H9 (cell line): Measurements from ENCODE around the gene MUC22. TPM values are rescaled to one million over a fixed set of nuclear protein-coding genes. Genes with fewer than 3 reads are reported as not detected.

Source experiments
- DNase-seq: peaks from one replicate; pipeline ENCODE4 v3.0.0-alpha.2; 2017
- H2AFZ ChIP-seq: one replicate; pipeline ENCODE4 v1.6.1; 2013; ENCODE audit warnings: mild to moderate bottlenecking, low read length, control low read depth, moderate library complexity
- H2AK5ac ChIP-seq: 2 replicates; pipeline ENCODE4 v1.6.1; 2013; ENCODE audit warnings: low read length, control low read depth, mixed read lengths; ENCODE audit not compliant: insufficient read length
- H2BK120ac ChIP-seq: one replicate; pipeline ENCODE4 v1.6.1; 2013; ENCODE audit warnings: low read depth, mild to moderate bottlenecking, low read length, control low read depth, inconsistent platforms; ENCODE audit not compliant: poor library complexity, severe bottlenecking
- H2BK12ac ChIP-seq: 2 replicates; pipeline ENCODE4 v1.6.1; 2013; ENCODE audit warnings: low read length, control low read depth, mixed read lengths, low read depth; ENCODE audit not compliant: insufficient read length
- H2BK15ac ChIP-seq: 2 replicates; pipeline ENCODE4 v1.6.1; 2013; ENCODE audit warnings: low read depth, low read length, control low read depth
- H2BK20ac ChIP-seq: one replicate; pipeline ENCODE4 v1.6.1; 2013; ENCODE audit warnings: low read depth, mild to moderate bottlenecking, low read length, control low read depth, inconsistent platforms; ENCODE audit not compliant: poor library complexity, severe bottlenecking
- H2BK5ac ChIP-seq: 2 replicates; pipeline ENCODE4 v1.6.1; 2013; ENCODE audit warnings: low read length, control low read depth, mixed read lengths; ENCODE audit not compliant: insufficient read length
- H3K14ac ChIP-seq: 2 replicates; pipeline ENCODE4 v1.6.1; 2013; ENCODE audit warnings: low read length, control low read depth; ENCODE audit not compliant: insufficient read depth
- H3K18ac ChIP-seq: 2 replicates; pipeline ENCODE4 v1.6.1; 2013; ENCODE audit warnings: low read depth, mild to moderate bottlenecking, mixed read lengths, low read length, control low read depth; ENCODE audit not compliant: insufficient read length
- H3K23ac ChIP-seq: 2 replicates; pipeline ENCODE4 v1.6.1; 2013; ENCODE audit warnings: low read length, control low read depth, mixed read lengths, low read depth; ENCODE audit not compliant: insufficient read length
- H3K23me2 ChIP-seq: 2 replicates; pipeline ENCODE4 v1.6.1; 2013; ENCODE audit warnings: low read depth, mild to moderate bottlenecking, mixed read lengths, low read length, control low read depth; ENCODE audit not compliant: insufficient read length, poor library complexity, severe bottlenecking
- H3K27ac ChIP-seq: 2 replicates; pipeline ENCODE4 v1.5.1; 2013; ENCODE audit warnings: low read length, control low read depth, mixed read lengths, low read depth; ENCODE audit not compliant: insufficient read length
- H3K27me3 ChIP-seq: 2 replicates; pipeline ENCODE4 v1.6.1; 2013; ENCODE audit warnings: low read length, control low read depth, inconsistent platforms; ENCODE audit not compliant: insufficient read depth
- H3K4ac ChIP-seq: 2 replicates; pipeline ENCODE4 v1.6.1; 2013; ENCODE audit warnings: low read depth, mild to moderate bottlenecking, control low read depth, inconsistent platforms, low read length, moderate library complexity
- H3K4me1 ChIP-seq: 2 replicates; pipeline ENCODE4 v1.6.1; 2013; ENCODE audit warnings: low read length, control low read depth, inconsistent platforms; ENCODE audit not compliant: insufficient read depth
- H3K4me2 ChIP-seq: 2 replicates; pipeline ENCODE4 v1.6.1; 2013; ENCODE audit warnings: low read length, control low read depth, mixed read lengths; ENCODE audit not compliant: insufficient read length, insufficient read depth
- H3K56ac ChIP-seq: 2 replicates; pipeline ENCODE4 v1.6.1; 2013; ENCODE audit warnings: low read depth, mild to moderate bottlenecking, mixed read lengths, low read length, control low read depth; ENCODE audit not compliant: insufficient read length
- H3K79me1 ChIP-seq: 2 replicates; pipeline ENCODE4 v1.6.1; 2013; ENCODE audit warnings: low read depth, mild to moderate bottlenecking, moderate library complexity, low read length, control low read depth, inconsistent platforms; ENCODE audit not compliant: insufficient read depth, poor library complexity, severe bottlenecking
- H3K79me2 ChIP-seq: 2 replicates; pipeline ENCODE4 v1.6.1; 2013; ENCODE audit warnings: low read length, control low read depth, inconsistent platforms; ENCODE audit not compliant: insufficient read depth
- H3K9ac ChIP-seq: 2 replicates; pipeline ENCODE4 v1.6.1; 2013; ENCODE audit warnings: low read length, control low read depth, mixed read lengths; ENCODE audit not compliant: insufficient read length; ENCODE audit errors: extremely low read depth
- H3K9me3 ChIP-seq: one replicate; pipeline ENCODE4 v1.6.1; 2013; ENCODE audit warnings: low read depth, low read length, inconsistent platforms; ENCODE audit not compliant: control insufficient read depth
- H3T11ph ChIP-seq: one replicate; pipeline ENCODE4 v1.6.1; 2013; ENCODE audit warnings: mild to moderate bottlenecking, low read length, control low read depth, inconsistent platforms
- H4K20me1 ChIP-seq: one replicate; pipeline ENCODE4 v1.6.1; 2013; ENCODE audit not compliant: control insufficient read depth, insufficient read length, insufficient read depth
- H4K5ac ChIP-seq: 2 replicates; pipeline ENCODE4 v1.6.1; 2013; ENCODE audit warnings: low read depth, mild to moderate bottlenecking, mixed read lengths, low read length, control low read depth; ENCODE audit not compliant: insufficient read length
- H4K8ac ChIP-seq: replicated peaks from 2 replicates; pipeline ENCODE4 v1.6.1; 2013; ENCODE audit warnings: low read length, control low read depth, mixed read lengths, low read depth; ENCODE audit not compliant: insufficient read length
- H4K91ac ChIP-seq: 2 replicates; pipeline ENCODE4 v1.6.1; 2013; ENCODE audit warnings: low read depth, mild to moderate bottlenecking, moderate library complexity, mixed read lengths, low read length, control low read depth; ENCODE audit not compliant: insufficient read length
- H3K27ac Mint-ChIP-seq, 3 experiments: 2 replicates in 2 of 3; 3 replicates in 1 of 3; pipeline ENCODE4 v1.8.0; 2020 to 2021; ENCODE audit warnings: mixed read lengths in 3 of 3, mild to moderate bottlenecking in 1 of 3, moderate library complexity in 1 of 3
- H3K27me3 Mint-ChIP-seq: 2 replicates; pipeline ENCODE4 v1.8.0; 2021; ENCODE audit warnings: low read depth, mild to moderate bottlenecking, moderate library complexity, mixed read lengths
- H3K36me3 Mint-ChIP-seq, 3 experiments: 2 replicates in 2 of 3; 3 replicates in 1 of 3; pipeline ENCODE4 v1.8.0; 2020 to 2021; ENCODE audit warnings: low read depth in 3 of 3, mixed read lengths in 3 of 3; ENCODE audit not compliant: insufficient read depth in 1 of 3
- H3K4me1 Mint-ChIP-seq, 2 experiments: 2 replicates each; pipeline ENCODE4 v1.8.0; 2020; ENCODE audit warnings: mixed read lengths in 2 of 2
- H3K4me3 Mint-ChIP-seq, 2 experiments: 2 replicates in 1 of 2; 3 replicates in 1 of 2; pipeline ENCODE4 v1.8.0; 2020 to 2021; ENCODE audit warnings: mild to moderate bottlenecking in 2 of 2, mixed read lengths in 2 of 2, moderate library complexity in 1 of 2
- H3K9me3 Mint-ChIP-seq, 2 experiments: 2 replicates in 1 of 2; 3 replicates in 1 of 2; pipeline ENCODE4 v1.8.0; 2020; ENCODE audit warnings: mild to moderate bottlenecking in 2 of 2, mixed read lengths in 2 of 2, moderate library complexity in 1 of 2
- CTCF ChIP-seq: fragments of 200-600 bp; sonication (generic); conservative IDR thresholded peaks from 3 replicates; pipeline ENCODE4 v1.8.0; 2021; ENCODE audit warnings: antibody characterized with exemption, mild to moderate bottlenecking
- WGBS: extraction: QIAGEN DNeasy Blood & Tissue Kit; methylation state at CpG from one replicate; pipeline ENCODE4 v1.1.7; 2013; ENCODE audit warnings: missing lambda C conversion rate, low lambda C conversion rate, mixed read lengths; ENCODE audit not compliant: insufficient read length; ENCODE audit errors: extremely low coverage; 5-methylcytosine and 5-hydroxymethylcytosine counted together
- total RNA-seq: library from RNA; stranded (reverse); gene quantifications from 2 replicates; pipeline ENCODE4 v1.2.1, GENCODE V29; 2021

Gene MUC22
- total RNA-seq, 1 experiment from 2014 or later, result not detected

GRCh38 chr6:31001281-31001888, 8.9 kb upstream of the MUC22 start:
- Histone ChIP-seq H3K14ac (no peak overlapping the region), H2AK5ac (no peak overlapping the region), H2BK15ac (no peak overlapping the region), H3K4me1 (no peaks in the 10 kb centered on the region), H3K9me3 (no peaks in the 10 kb centered on the region), H3K9ac (no peak overlapping the region), H2BK12ac (no peak overlapping the region), H3K4ac (no peak overlapping the region), H3K23ac (no peak overlapping the region), H4K8ac (no peak overlapping the region), H4K5ac (no peak overlapping the region), H2BK20ac (no peak overlapping the region), H4K20me1 (no peaks in the 10 kb centered on the region), H3K23me2 (no peaks in the 10 kb centered on the region), H3T11ph (no peak overlapping the region), H3K79me2 (no peaks in the 10 kb centered on the region), H3K18ac (no peak overlapping the region), H2AFZ (no peak overlapping the region), H3K4me2 (no peak overlapping the region), H3K27ac (no peak overlapping the region), H2BK120ac (no peak overlapping the region), H3K56ac (no peak overlapping the region), H3K27me3 (no peaks in the 10 kb centered on the region), H3K79me1 (no peaks in the 10 kb centered on the region), H4K91ac (no peak overlapping the region), H2BK5ac (no peak overlapping the region)
- Mint-ChIP-seq H3K27me3 (no peaks in the 10 kb centered on the region; the same call in none of the 2 replicates), H3K4me3 (no peak overlapping the region), H3K27ac (no peak overlapping the region; a peak in 1 of 7 replicates), H3K9me3 (peaks cover 3 to 8% of the 10 kb centered on the region in 2 experiments; a peak in 4 of 5 replicates), H3K4me1 (no peaks in the 10 kb centered on the region), H3K36me3 (no peaks in the 10 kb centered on the region; a peak in 1 of 7 replicates)
- TF ChIP-seq CTCF, result no peak
- DNase-seq, result no peak
- WGBS, result no CpG with 5 or more reads among the region's 13 CpGs
